ENCODE measurements around the gene PLCD3. TPM values are rescaled to one million over a fixed set of nuclear protein-coding genes. Genes with fewer than 3 reads are reported as not detected.

PLCD3 gene
- total and polyA plus RNA-seq, 2 of the 13 experiments (the other 11 are each of a cell fraction or from before 2014, with no cell fraction given): 11.3 to 39.1 TPM

DNA sequence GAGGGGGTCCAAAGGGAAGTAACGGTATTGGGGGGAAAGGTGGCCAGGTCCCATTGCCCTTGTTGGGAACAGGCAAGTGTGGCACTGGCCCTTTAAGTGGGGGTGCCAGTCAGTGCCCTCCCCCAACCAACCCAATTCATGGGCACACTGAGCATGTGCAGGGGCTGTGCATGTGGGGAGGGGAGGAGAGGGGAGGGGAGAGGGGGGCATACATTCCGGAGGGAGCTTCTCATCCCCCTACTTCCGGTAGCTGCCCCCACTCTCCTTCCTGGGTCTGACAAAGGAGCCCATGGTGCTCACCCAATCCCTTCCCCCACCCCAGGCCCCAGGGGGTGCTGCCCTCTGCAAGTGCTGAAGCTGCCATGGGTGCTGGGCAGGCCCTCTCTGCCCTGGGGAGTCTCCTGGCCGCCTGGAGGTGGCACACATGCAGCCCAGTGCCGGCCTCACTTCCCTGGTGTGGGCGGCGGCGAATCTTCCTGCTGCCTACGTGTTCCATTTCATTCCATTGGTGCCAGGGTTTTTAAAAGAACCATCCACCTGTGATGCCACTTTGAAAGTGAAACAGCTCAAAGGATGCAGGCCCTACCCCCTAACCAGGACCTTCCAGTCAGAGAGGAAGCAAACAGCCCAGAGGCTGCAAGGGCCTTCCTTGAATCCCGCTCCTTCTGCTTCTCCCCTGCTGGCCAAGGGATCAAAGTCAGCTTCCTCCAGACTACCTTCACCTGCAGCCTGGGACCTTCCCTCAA is 40.4 kb upstream of the PLCD3 start (continued):
- TF ChIP-seq RCOR2 (CRISPR knock-in tag; IDR thresholded peaks at IDR 0.05) (0 out of 2 replicates have a peak, but pooled peaks have one; percentile 60), ZNF556 (CRISPR knock-in tag; IDR thresholded peaks at IDR 0.05; ENCODE audit: borderline replicate concordance) (peak; percentile 92; the same call in 1 of the 2 replicates), NR2C2 (CRISPR knock-in tag; IDR thresholded peaks at IDR 0.05; ENCODE audit: borderline replicate concordance) (peak; percentile 71), MED1 (CRISPR knock-in tag; IDR thresholded peaks at IDR 0.05) (peak; percentile 78), ZNF121 (CRISPR knock-in tag; IDR thresholded peaks at IDR 0.05) (peak; percentile 39; the same call in 1 of the 2 replicates), MAZ (IDR thresholded peaks at IDR 0.05; ENCODE audit: borderline replicate concordance, low read depth, low read length) (peak; percentile 99), MAZ (CRISPR knock-in tag; IDR thresholded peaks at IDR 0.05; ENCODE audit: low read depth) (peak; percentile 91), ZEB1 (IDR thresholded peaks at IDR 0.05; ENCODE audit: insufficient replicate concordance, low read depth) (peak; percentile 47), CBFB (CRISPR knock-in tag; IDR thresholded peaks at IDR 0.05) (peak; percentile 56; the same call in 1 of the 2 replicates), ZNF225 (CRISPR knock-in tag; IDR thresholded peaks at IDR 0.05) (no peak), ZC3H13 (CRISPR knock-in tag; IDR thresholded peaks at IDR 0.05) (no peak), ZNF331 (CRISPR knock-in tag; IDR thresholded peaks at IDR 0.05) (peak; percentile 71; the same call in 1 of the 2 replicates), KDM4B (CRISPR knock-in tag; IDR thresholded peaks at IDR 0.05) (no peak)
- TF ChIP-seq, protein P1, sequence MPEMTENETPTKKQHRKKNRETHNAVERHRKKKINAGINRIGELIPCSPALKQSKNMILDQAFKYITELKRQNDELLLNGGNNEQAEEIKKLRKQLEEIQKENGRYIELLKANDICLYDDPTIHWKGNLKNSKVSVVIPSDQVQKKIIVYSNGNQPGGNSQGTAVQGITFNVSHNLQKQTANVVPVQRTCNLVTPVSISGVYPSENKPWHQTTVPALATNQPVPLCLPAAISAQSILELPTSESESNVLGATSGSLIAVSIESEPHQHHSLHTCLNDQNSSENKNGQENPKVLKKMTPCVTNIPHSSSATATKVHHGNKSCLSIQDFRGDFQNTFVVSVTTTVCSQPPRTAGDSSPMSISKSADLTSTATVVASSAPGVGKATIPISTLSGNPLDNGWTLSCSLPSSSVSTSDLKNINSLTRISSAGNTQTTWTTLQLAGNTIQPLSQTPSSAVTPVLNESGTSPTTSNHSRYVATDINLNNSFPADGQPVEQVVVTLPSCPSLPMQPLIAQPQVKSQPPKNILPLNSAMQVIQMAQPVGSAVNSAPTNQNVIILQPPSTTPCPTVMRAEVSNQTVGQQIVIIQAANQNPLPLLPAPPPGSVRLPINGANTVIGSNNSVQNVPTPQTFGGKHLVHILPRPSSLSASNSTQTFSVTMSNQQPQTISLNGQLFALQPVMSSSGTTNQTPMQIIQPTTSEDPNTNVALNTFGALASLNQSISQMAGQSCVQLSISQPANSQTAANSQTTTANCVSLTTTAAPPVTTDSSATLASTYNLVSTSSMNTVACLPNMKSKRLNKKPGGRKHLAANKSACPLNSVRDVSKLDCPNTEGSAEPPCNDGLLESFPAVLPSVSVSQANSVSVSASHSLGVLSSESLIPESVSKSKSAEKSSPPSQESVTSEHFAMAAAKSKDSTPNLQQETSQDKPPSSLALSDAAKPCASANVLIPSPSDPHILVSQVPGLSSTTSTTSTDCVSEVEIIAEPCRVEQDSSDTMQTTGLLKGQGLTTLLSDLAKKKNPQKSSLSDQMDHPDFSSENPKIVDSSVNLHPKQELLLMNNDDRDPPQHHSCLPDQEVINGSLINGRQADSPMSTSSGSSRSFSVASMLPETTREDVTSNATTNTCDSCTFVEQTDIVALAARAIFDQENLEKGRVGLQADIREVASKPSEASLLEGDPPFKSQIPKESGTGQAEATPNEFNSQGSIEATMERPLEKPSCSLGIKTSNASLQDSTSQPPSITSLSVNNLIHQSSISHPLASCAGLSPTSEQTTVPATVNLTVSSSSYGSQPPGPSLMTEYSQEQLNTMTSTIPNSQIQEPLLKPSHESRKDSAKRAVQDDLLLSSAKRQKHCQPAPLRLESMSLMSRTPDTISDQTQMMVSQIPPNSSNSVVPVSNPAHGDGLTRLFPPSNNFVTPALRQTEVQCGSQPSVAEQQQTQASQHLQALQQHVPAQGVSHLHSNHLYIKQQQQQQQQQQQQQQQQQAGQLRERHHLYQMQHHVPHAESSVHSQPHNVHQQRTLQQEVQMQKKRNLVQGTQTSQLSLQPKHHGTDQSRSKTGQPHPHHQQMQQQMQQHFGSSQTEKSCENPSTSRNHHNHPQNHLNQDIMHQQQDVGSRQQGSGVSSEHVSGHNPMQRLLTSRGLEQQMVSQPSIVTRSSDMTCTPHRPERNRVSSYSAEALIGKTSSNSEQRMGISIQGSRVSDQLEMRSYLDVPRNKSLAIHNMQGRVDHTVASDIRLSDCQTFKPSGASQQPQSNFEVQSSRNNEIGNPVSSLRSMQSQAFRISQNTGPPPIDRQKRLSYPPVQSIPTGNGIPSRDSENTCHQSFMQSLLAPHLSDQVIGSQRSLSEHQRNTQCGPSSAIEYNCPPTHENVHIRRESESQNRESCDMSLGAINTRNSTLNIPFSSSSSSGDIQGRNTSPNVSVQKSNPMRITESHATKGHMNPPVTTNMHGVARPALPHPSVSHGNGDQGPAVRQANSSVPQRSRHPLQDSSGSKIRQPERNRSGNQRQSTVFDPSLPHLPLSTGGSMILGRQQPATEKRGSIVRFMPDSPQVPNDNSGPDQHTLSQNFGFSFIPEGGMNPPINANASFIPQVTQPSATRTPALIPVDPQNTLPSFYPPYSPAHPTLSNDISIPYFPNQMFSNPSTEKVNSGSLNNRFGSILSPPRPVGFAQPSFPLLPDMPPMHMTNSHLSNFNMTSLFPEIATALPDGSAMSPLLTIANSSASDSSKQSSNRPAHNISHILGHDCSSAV (CRISPR knock-in tag; IDR thresholded peaks at IDR 0.05; ENCODE audit: borderline replicate concordance): no peak
- TF ChIP-seq, protein P2, sequence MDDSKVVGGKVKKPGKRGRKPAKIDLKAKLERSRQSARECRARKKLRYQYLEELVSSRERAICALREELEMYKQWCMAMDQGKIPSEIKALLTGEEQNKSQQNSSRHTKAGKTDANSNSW (CRISPR knock-in tag; IDR thresholded peaks at IDR 0.05; ENCODE audit: borderline replicate concordance): peak; percentile 42; the same call in 1 of the 2 replicates
- TF ChIP-seq, protein P3, sequence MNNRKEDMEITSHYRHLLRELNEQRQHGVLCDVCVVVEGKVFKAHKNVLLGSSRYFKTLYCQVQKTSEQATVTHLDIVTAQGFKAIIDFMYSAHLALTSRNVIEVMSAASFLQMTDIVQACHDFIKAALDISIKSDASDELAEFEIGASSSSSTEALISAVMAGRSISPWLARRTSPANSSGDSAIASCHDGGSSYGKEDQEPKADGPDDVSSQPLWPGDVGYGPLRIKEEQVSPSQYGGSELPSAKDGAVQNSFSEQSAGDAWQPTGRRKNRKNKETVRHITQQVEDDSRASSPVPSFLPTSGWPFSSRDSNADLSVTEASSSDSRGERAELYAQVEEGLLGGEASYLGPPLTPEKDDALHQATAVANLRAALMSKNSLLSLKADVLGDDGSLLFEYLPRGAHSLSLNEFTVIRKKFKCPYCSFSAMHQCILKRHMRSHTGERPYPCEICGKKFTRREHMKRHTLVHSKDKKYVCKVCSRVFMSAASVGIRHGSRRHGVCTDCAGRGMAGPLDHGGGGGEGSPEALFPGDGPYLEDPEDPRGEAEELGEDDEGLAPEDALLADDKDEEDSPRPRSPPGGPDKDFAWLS (CRISPR knock-in tag; IDR thresholded peaks at IDR 0.05; ENCODE audit: borderline replicate concordance): peak; percentile 63; the same call in 1 of the 2 replicates
- TF ChIP-seq, protein P4, sequence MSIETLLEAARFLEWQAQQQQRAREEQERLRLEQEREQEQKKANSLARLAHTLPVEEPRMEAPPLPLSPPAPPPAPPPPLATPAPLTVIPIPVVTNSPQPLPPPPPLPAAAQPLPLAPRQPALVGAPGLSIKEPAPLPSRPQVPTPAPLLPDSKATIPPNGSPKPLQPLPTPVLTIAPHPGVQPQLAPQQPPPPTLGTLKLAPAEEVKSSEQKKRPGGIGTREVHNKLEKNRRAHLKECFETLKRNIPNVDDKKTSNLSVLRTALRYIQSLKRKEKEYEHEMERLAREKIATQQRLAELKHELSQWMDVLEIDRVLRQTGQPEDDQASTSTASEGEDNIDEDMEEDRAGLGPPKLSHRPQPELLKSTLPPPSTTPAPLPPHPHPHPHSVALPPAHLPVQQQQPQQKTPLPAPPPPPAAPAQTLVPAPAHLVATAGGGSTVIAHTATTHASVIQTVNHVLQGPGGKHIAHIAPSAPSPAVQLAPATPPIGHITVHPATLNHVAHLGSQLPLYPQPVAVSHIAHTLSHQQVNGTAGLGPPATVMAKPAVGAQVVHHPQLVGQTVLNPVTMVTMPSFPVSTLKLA (IDR thresholded peaks at IDR 0.05): peak; percentile 6; the same call in 1 of the 2 replicates
